K562 (cell line): Measurements from ENCODE around the gene OXNAD1. TPM values are rescaled to one million over a fixed set of nuclear protein-coding genes. Genes with fewer than 3 reads are reported as not detected.

Experiments
- CSDE1 ChIP-seq, 2 experiments: fragments of 450-650 bp; IDR thresholded peaks; 2 replicates each; pipeline ENCODE4 v1.6.1; 2016; ENCODE audit warnings: mild to moderate bottlenecking in 1 of 2
- HDGF ChIP-seq: fragments of 450-650 bp; IDR thresholded peaks from 2 replicates; pipeline ENCODE4 v1.6.1; 2016
- KDM4B ChIP-seq, 2 experiments: fragments of 450-650 bp in 1 of 2; sonication (generic) in 1 of 2; IDR thresholded peaks; 2 replicates each; pipeline ENCODE4 v1.6.1; 2016 to 2017; ENCODE audit warnings: borderline replicate concordance in 2 of 2, antibody characterized with exemption in 1 of 2, low read depth in 1 of 2, mild to moderate bottlenecking in 1 of 2
- MAFF ChIP-seq: IDR thresholded peaks from 2 replicates; pipeline ENCODE4 v1.6.1; 2012; ENCODE audit warnings: low read length, improper control_type of control experiment
- MCM2 ChIP-seq: fragments of 450-650 bp; IDR thresholded peaks from 2 replicates; pipeline ENCODE4 v1.6.1; 2017; ENCODE audit warnings: low read depth, mild to moderate bottlenecking
- MYBL2 ChIP-seq, 2 experiments: fragments of 450-650 bp in 1 of 2; sonication (generic) in 1 of 2; formaldehyde crosslinking in 1 of 2; IDR thresholded peaks; 2 replicates each; pipeline versions ENCODE4 v1.6.1 to v1.8.1; 2017 to 2022; ENCODE audit warnings: borderline replicate concordance in 1 of 2, inconsistent platforms in 1 of 2, low read depth in 1 of 2, mild to moderate bottlenecking in 1 of 2, missing genetic modification reagents in 1 of 2, moderate library complexity in 1 of 2
- PRPF4 ChIP-seq: fragments of 200-400 bp; formaldehyde crosslinking; IDR thresholded peaks from one replicate; pipeline ENCODE4 v1.6.1; 2017; ENCODE audit warnings: low read length, low read depth, mild to moderate bottlenecking; ENCODE audit not compliant: insufficient read depth, poor library complexity, severe bottlenecking
- RAD21 ChIP-seq, 2 experiments: fragments of 250-450 bp in 1 of 2; fragments of 450-650 bp in 1 of 2; sonication (Bioruptor Pico) in 1 of 2; formaldehyde crosslinking in 1 of 2; IDR thresholded peaks in 1 of 2; conservative IDR thresholded peaks in 1 of 2; 2 replicates each; pipeline versions ENCODE4 v1.4.0 to v1.8.0; 2020 to 2022; ENCODE audit warnings: mild to moderate bottlenecking in 2 of 2, moderate library complexity in 1 of 2
- SAP30 ChIP-seq: fragments of 200-600 bp; sonication (generic); IDR thresholded peaks from 2 replicates; pipeline ENCODE4 v1.6.1; 2012; ENCODE audit warnings: borderline replicate concordance, low read depth, mild to moderate bottlenecking, moderate library complexity, low read length, control low read depth, inconsistent platforms; ENCODE audit not compliant: insufficient read depth, poor library complexity, severe bottlenecking
- SMC3 ChIP-seq: conservative IDR thresholded peaks from 2 replicates; pipeline ENCODE4 v1.6.1; 2011; ENCODE audit warnings: low read depth, low read length, improper control_type of control experiment; ENCODE audit not compliant: insufficient read depth
- TCF7L2 ChIP-seq: fragments of 150-350 bp; IDR thresholded peaks from 2 replicates; pipeline ENCODE4 v1.6.1; 2016; ENCODE audit warnings: low read depth, mild to moderate bottlenecking, low read length, moderate library complexity
- ZNF143 ChIP-seq: sonication (generic); formaldehyde crosslinking; IDR thresholded peaks from 2 replicates; pipeline ENCODE4 v1.9.0; 2022; ENCODE audit warnings: mild to moderate bottlenecking, missing genetic modification reagents
- ZNF212 ChIP-seq: fragments of 450-650 bp; formaldehyde crosslinking; IDR thresholded peaks from 2 replicates; pipeline ENCODE4 v1.4.0; 2020; ENCODE audit warnings: mild to moderate bottlenecking
- ZSCAN32 ChIP-seq: fragments of 450-650 bp; formaldehyde crosslinking; IDR thresholded peaks from 2 replicates; pipeline ENCODE4 v1.4.0; 2020; ENCODE audit warnings: mild to moderate bottlenecking, moderate library complexity
- polyA plus RNA-seq, 8 experiments: library from polyadenylated mRNA; depleted of rRNA in 4 of 8; stranded (reverse) in 5 of 8; unstranded in 3 of 8; fragments of >200 nt; fragmentation: Nextera tagmentation in 2 of 8; fragmentation: Illumina TruSeq in 1 of 8; extraction: Ambion mirVana in 2 of 8; extraction: Trizol in 1 of 8; gene quantifications; 2 replicates each; pipeline versions ENCODE4 v1.2.1 to v1.2.3, GENCODE V29; 2011 to 2014; ENCODE audit warnings: inconsistent platforms in 1 of 8, missing spikeins in 1 of 8
- total RNA-seq, 7 experiments: library from RNA; depleted of rRNA in 6 of 7; stranded (reverse); fragments of >200 nt in 6 of 7; fragmentation: Illumina TruSeq in 2 of 7; extraction: Trizol in 2 of 7; gene quantifications; 2 replicates each; pipeline versions ENCODE4 v1.2.1 to v1.2.3, GENCODE V29; 2011 to 2021; ENCODE audit warnings: low replicate concordance in 1 of 7
- TF ChIP-seq, protein P1 (sequence below): fragments of 200-800 bp; sonication (Bioruptor generic); IDR thresholded peaks from 2 replicates; pipeline ENCODE4 v1.6.1; 2017; ENCODE audit warnings: missing genetic modification characterization, missing compliant biosample characterization
- TF ChIP-seq, protein P2 (sequence below): fragments of 200-400 bp; formaldehyde crosslinking; IDR thresholded peaks from 2 replicates; pipeline ENCODE4 v1.6.1; 2017; ENCODE audit warnings: mild to moderate bottlenecking, low read depth, low read length, moderate library complexity
- TF ChIP-seq, protein P3 (sequence below): fragments of 450-650 bp; formaldehyde crosslinking; IDR thresholded peaks from 2 replicates; pipeline ENCODE4 v1.4.0; 2020; ENCODE audit warnings: mild to moderate bottlenecking, moderate library complexity
- TF ChIP-seq, protein P4 (sequence below): fragments of 250-450 bp; sonication (Bioruptor Pico); IDR thresholded peaks from 2 replicates; pipeline ENCODE4 v1.5.1; 2021; ENCODE audit warnings: mild to moderate bottlenecking

The OXNAD1 gene
- total and polyA plus RNA-seq, 9 of the 15 experiments (the other 6 are each of a cell fraction or from before 2014, with no cell fraction given), result 12.8 to 44.4 (median 41.1) TPM

DNA sequence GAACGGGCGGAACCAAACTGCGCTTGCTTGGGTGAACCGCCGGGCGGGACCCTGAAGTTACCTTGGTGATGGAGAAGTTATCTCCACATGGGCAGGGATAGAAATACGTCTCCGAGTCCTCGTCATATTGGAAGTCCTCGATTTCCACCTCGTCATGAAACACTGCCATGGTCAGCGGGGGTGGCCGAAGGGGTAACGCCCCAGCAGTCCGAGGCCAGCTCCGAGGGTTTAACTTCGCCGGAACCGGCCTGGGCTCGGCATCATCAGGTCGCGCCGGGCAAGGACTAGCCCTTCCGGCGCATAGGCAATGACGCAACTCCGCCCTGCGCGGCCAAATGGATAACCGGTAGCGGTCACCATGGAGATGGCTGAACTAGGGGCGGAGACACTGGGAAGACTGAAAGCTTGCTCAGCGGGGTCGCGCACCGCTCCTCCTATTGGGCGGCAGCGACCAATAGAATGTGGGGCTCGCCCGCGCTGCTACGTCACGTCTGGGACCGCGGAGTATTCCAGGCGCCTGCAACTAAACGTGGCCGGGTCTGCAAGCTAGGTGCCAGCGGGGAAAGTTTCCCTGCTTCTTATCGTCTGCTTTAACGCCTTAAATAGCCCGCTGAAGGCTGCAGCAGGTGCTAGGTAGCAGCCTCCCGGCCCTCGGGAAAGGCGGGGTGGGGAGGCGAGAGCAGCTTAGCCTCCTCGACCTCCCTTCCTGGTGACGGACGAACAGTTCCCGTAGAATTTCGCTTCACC, at the start of gene OXNAD1, which contains the start of gene DPH3 (continued):
- TF ChIP-seq ZNF212 (peak; percentile 70; the same call in 1 of the 2 replicates), HDGF (no peak), MYBL2 (IDR thresholded peaks at IDR 0.05; ENCODE audit: low read depth) (no peak; the same call in 1 of the 2 replicates), MYBL2 (CRISPR knock-in tag; IDR thresholded peaks at IDR 0.05; ENCODE audit: borderline replicate concordance) (no peak), PRPF4 (no peak), CSDE1 (IDR thresholded peaks at IDR 0.05) (peak in 1 of 2 experiments; percentile 97; a peak in 2 of 4 replicates), SAP30 (peak; percentile 75), MAFF (no peak), TCF7L2 (peak; percentile 40; the same call in 1 of the 2 replicates), ZSCAN32 (CRISPR knock-in tag) (peak; percentile 61; the same call in 1 of the 2 replicates), SMC3 (no peak), MCM2 (no peak), RAD21 (CRISPR knock-in tag; conservative IDR thresholded peaks at IDR 0.05 in 1 of 2, IDR thresholded peaks at IDR 0.05 in 1 of 2) (peak in 1 of 2 experiments; percentile 9; a peak in 1 of 4 replicates), KDM4B (IDR thresholded peaks at IDR 0.05; ENCODE audit: borderline replicate concordance in 2 of 2, low read depth in 1 of 2) (peak in 1 of 2 experiments; percentile 80; a peak in 1 of 4 replicates), ZNF143 (CRISPR knock-in tag) (0 out of 2 replicates have a peak, but pooled peaks have one; percentile 22)
- TF ChIP-seq, protein P1, sequence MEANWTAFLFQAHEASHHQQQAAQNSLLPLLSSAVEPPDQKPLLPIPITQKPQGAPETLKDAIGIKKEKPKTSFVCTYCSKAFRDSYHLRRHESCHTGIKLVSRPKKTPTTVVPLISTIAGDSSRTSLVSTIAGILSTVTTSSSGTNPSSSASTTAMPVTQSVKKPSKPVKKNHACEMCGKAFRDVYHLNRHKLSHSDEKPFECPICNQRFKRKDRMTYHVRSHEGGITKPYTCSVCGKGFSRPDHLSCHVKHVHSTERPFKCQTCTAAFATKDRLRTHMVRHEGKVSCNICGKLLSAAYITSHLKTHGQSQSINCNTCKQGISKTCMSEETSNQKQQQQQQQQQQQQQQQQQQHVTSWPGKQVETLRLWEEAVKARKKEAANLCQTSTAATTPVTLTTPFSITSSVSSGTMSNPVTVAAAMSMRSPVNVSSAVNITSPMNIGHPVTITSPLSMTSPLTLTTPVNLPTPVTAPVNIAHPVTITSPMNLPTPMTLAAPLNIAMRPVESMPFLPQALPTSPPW (CRISPR knock-in tag), result peak; percentile 11
- TF ChIP-seq, protein P2, sequence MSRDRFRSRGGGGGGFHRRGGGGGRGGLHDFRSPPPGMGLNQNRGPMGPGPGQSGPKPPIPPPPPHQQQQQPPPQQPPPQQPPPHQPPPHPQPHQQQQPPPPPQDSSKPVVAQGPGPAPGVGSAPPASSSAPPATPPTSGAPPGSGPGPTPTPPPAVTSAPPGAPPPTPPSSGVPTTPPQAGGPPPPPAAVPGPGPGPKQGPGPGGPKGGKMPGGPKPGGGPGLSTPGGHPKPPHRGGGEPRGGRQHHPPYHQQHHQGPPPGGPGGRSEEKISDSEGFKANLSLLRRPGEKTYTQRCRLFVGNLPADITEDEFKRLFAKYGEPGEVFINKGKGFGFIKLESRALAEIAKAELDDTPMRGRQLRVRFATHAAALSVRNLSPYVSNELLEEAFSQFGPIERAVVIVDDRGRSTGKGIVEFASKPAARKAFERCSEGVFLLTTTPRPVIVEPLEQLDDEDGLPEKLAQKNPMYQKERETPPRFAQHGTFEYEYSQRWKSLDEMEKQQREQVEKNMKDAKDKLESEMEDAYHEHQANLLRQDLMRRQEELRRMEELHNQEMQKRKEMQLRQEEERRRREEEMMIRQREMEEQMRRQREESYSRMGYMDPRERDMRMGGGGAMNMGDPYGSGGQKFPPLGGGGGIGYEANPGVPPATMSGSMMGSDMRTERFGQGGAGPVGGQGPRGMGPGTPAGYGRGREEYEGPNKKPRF, result no peak
- TF ChIP-seq, protein P3, sequence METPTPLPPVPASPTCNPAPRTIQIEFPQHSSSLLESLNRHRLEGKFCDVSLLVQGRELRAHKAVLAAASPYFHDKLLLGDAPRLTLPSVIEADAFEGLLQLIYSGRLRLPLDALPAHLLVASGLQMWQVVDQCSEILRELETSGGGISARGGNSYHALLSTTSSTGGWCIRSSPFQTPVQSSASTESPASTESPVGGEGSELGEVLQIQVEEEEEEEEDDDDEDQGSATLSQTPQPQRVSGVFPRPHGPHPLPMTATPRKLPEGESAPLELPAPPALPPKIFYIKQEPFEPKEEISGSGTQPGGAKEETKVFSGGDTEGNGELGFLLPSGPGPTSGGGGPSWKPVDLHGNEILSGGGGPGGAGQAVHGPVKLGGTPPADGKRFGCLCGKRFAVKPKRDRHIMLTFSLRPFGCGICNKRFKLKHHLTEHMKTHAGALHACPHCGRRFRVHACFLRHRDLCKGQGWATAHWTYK (CRISPR knock-in tag), result peak; percentile 20; the same call in 1 of the 2 replicates
- TF ChIP-seq, protein P4, sequence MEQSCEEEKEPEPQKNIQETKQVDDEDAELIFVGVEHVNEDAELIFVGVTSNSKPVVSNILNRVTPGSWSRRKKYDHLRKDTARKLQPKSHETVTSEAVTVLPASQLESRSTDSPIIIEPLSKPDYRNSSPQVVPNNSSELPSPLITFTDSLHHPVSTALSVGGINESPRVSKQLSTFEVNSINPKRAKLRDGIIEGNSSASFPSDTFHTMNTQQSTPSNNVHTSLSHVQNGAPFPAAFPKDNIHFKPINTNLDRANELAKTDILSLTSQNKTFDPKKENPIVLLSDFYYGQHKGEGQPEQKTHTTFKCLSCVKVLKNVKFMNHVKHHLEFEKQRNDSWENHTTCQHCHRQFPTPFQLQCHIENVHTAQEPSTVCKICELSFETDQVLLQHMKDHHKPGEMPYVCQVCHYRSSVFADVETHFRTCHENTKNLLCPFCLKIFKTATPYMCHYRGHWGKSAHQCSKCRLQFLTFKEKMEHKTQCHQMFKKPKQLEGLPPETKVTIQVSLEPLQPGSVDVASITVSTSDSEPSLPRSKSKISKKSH (CRISPR knock-in tag), result no peak
